SK-N-SH (cell line): ENCODE data around the gene KCNMB3. TPM values are rescaled to one million over a fixed set of nuclear protein-coding genes. Genes with fewer than 3 reads are reported as not detected.

Experiments
- CTCF ChIA-PET: fragments of 300-600, 350-600 bp; formaldehyde crosslinking; extraction: SDS; loops from one replicate; lab custom pipeline; 2021; lab: Yijun Ruan, JAX
- POLR2A ChIA-PET: fragments of 350-600 bp; sonication (Branson Sonifier 250); formaldehyde crosslinking; extraction: SDS; loops from one replicate; lab custom pipeline; 2020; ENCODE audit warnings: antibody characterized with exemption, inconsistent platforms; lab: Yijun Ruan, JAX
- DNase-seq: peaks from one replicate; pipeline ENCODE4 v3.0.0; 2012
- H2AFZ ChIP-seq: fragments of 200-600 bp; sonication (generic); 2 replicates; pipeline ENCODE4 v1.8.1; 2016; ENCODE audit warnings: antibody characterized with exemption, mild to moderate bottlenecking, low read depth
- H3F3A ChIP-seq: fragments of 200-600 bp; sonication (generic); replicated peaks from 2 replicates; pipeline ENCODE3; 2016; ENCODE audit warnings: antibody characterized with exemption, mild to moderate bottlenecking; ENCODE audit not compliant: insufficient read depth
- H3K27ac ChIP-seq, 2 experiments: fragments of 200-500 bp in 1 of 2; fragments of 200-600 bp in 1 of 2; sonication (Bioruptor generic) in 1 of 2; sonication (generic), shearing (Covaris generic) in 1 of 2; 2 replicates each; pipeline versions ENCODE4 v1.5.1 to v1.6.1; 2014 to 2016; ENCODE audit warnings: low read depth in 2 of 2, inconsistent platforms in 1 of 2, low read length in 1 of 2, mild to moderate bottlenecking in 1 of 2, mixed read lengths in 1 of 2
- H3K27me3 ChIP-seq: fragments of 200-600 bp; sonication (generic), shearing (Covaris generic); 2 replicates; pipeline ENCODE4 v1.6.1; 2016; ENCODE audit warnings: mixed run types; ENCODE audit not compliant: insufficient read depth
- H3K36me3 ChIP-seq, 2 experiments: fragments of 200-500 bp in 1 of 2; fragments of 200-600 bp in 1 of 2; sonication (Bioruptor generic) in 1 of 2; sonication (generic) in 1 of 2; replicated peaks in 1 of 2; 2 replicates each; pipeline versions ENCODE3 to v1.5.1; 2014 to 2016; ENCODE audit warnings: low read length in 1 of 2, mild to moderate bottlenecking in 1 of 2; ENCODE audit not compliant: insufficient read depth in 2 of 2, control insufficient read depth in 1 of 2
- H3K4me1 ChIP-seq, 2 experiments: fragments of 200-500 bp in 1 of 2; fragments of 200-600 bp in 1 of 2; sonication (Bioruptor generic) in 1 of 2; sonication (generic), shearing (Covaris generic) in 1 of 2; 2 replicates each; pipeline versions ENCODE4 v1.5.1 to v1.6.1; 2014 to 2016; ENCODE audit warnings: low read depth in 1 of 2, low read length in 1 of 2, mixed run types in 1 of 2; ENCODE audit not compliant: insufficient read depth in 2 of 2, control insufficient read depth in 1 of 2
- H3K4me2 ChIP-seq: fragments of 200-600 bp; sonication (generic), shearing (Covaris generic); 2 replicates; pipeline ENCODE4 v1.6.1; 2017; ENCODE audit warnings: mixed run types
- H3K4me3 ChIP-seq, 2 experiments: fragments of 200-500 bp in 1 of 2; fragments of 200-600 bp in 1 of 2; sonication (Bioruptor generic) in 1 of 2; sonication (generic), shearing (Covaris generic) in 1 of 2; 2 replicates each; pipeline versions ENCODE4 v1.5.1 to v1.8.1; 2014 to 2016; ENCODE audit warnings: low read depth in 2 of 2, inconsistent platforms in 1 of 2, low read length in 1 of 2, mild to moderate bottlenecking in 1 of 2, mixed read lengths in 1 of 2, moderate library complexity in 1 of 2
- H3K79me2 ChIP-seq: fragments of 200-600 bp; sonication (generic); 2 replicates; pipeline ENCODE4 v1.8.1; 2017; ENCODE audit warnings: mild to moderate bottlenecking; ENCODE audit not compliant: insufficient read depth
- H3K9ac ChIP-seq: fragments of 200-600 bp; sonication (generic); 2 replicates; pipeline ENCODE4 v1.6.1; 2017; ENCODE audit warnings: mixed run types
- H3K9me2 ChIP-seq: fragments of 200-600 bp; sonication (generic); 2 replicates; pipeline ENCODE4 v1.6.1; 2017; ENCODE audit warnings: mixed run types
- H3K9me3 ChIP-seq: fragments of 200-600 bp; sonication (generic); 2 replicates; pipeline ENCODE4 v1.6.1; 2017; ENCODE audit warnings: mixed run types, mild to moderate bottlenecking, moderate library complexity
- H4K20me1 ChIP-seq: fragments of 200-600 bp; sonication (generic); 2 replicates; pipeline ENCODE4 v1.6.1; 2017; ENCODE audit warnings: mild to moderate bottlenecking, mixed run types; ENCODE audit not compliant: insufficient read depth
- CHD2 ChIP-seq: fragments of 150-350 bp; IDR thresholded peaks from 2 replicates; pipeline ENCODE4 v1.6.1; 2018; ENCODE audit warnings: low read length; ENCODE audit not compliant: partially characterized antibody
- EZH2phosphoT487 ChIP-seq: fragments of 200-600 bp; sonication (generic); IDR thresholded peaks from 2 replicates; pipeline ENCODE4 v1.6.1; 2017; ENCODE audit warnings: low read depth, mixed run types, mild to moderate bottlenecking, antibody characterized with exemption, moderate library complexity, borderline replicate concordance
- FOXJ3 ChIP-seq: sonication (generic); formaldehyde crosslinking; IDR thresholded peaks from 2 replicates; pipeline ENCODE4 v1.5.1; 2020; ENCODE audit warnings: mild to moderate bottlenecking, missing genetic modification reagents
- FOXM1 ChIP-seq: IDR thresholded peaks from 2 replicates; pipeline ENCODE4 v1.4.0; 2012; ENCODE audit warnings: low read depth, mild to moderate bottlenecking
- GABPA ChIP-seq: IDR thresholded peaks from 2 replicates; pipeline ENCODE4 v1.4.0; 2012; ENCODE audit warnings: low read depth, mild to moderate bottlenecking
- GATA2 ChIP-seq: sonication (generic); formaldehyde crosslinking; IDR thresholded peaks from 2 replicates; pipeline ENCODE4 v1.5.0; 2020; ENCODE audit warnings: mild to moderate bottlenecking, missing genetic modification reagents
- MEF2A ChIP-seq: IDR thresholded peaks from 2 replicates; pipeline ENCODE4 v1.4.0; 2012; ENCODE audit warnings: low read depth, borderline replicate concordance
- MXI1 ChIP-seq: IDR thresholded peaks from 2 replicates; pipeline ENCODE4 v1.6.1; 2012; ENCODE audit warnings: mild to moderate bottlenecking, low read depth, low read length, improper control_type of control experiment
- NRF1 ChIP-seq: IDR thresholded peaks from 2 replicates; pipeline ENCODE4 v1.6.1; 2012; ENCODE audit warnings: low read depth, mild to moderate bottlenecking, low read length
- RXRA ChIP-seq: IDR thresholded peaks from 2 replicates; pipeline ENCODE4 v1.4.0; 2012; ENCODE audit warnings: low read depth, mild to moderate bottlenecking, borderline replicate concordance
- SIN3A ChIP-seq: IDR thresholded peaks from 2 replicates; pipeline ENCODE4 v1.6.1; 2012; ENCODE audit warnings: low read depth, mild to moderate bottlenecking, low read length, moderate library complexity, borderline replicate concordance
- SMC3 ChIP-seq: IDR thresholded peaks from 2 replicates; pipeline ENCODE4 v1.6.1; 2012; ENCODE audit warnings: low read depth, low read length, improper control_type of control experiment
- TAF1 ChIP-seq: IDR thresholded peaks from 2 replicates; pipeline ENCODE4 v1.6.1; 2012; ENCODE audit warnings: low read depth, mild to moderate bottlenecking, low read length, moderate library complexity, borderline replicate concordance
- TEAD4 ChIP-seq: IDR thresholded peaks from 2 replicates; pipeline ENCODE4 v1.4.0; 2012; ENCODE audit warnings: mild to moderate bottlenecking, borderline replicate concordance; ENCODE audit not compliant: insufficient read depth
- WGBS: methylation state at CpG from one replicate; pipeline ENCODE4 v1.1.6; 2017; ENCODE audit warnings: low lambda C conversion rate; 5-methylcytosine and 5-hydroxymethylcytosine counted together
- polyA plus RNA-seq, 3 experiments: library from polyadenylated mRNA; depleted of rRNA; stranded (reverse); fragments of >200 nt; gene quantifications; 2 replicates each; pipeline ENCODE4 v1.2.3, GENCODE V29; 2012
- TF ChIP-seq, protein P1 (sequence below): IDR thresholded peaks from 2 replicates; pipeline ENCODE4; 2012
- TF ChIP-seq, protein P2 (sequence below): fragments of 150-350 bp; IDR thresholded peaks from 2 replicates; pipeline ENCODE4 v1.6.1; 2017; ENCODE audit warnings: antibody characterized with exemption, low read length, low read depth, borderline replicate concordance
- TF ChIP-seq, protein P3 (sequence below): IDR thresholded peaks from 2 replicates; pipeline ENCODE4 v1.4.0; 2012; ENCODE audit warnings: low read depth, borderline replicate concordance
- TF ChIP-seq, protein P4 (sequence below): fragments of 200-600 bp; sonication (generic); IDR thresholded peaks from 2 replicates; pipeline ENCODE4 v1.6.1; 2017; ENCODE audit warnings: antibody characterized with exemption, mild to moderate bottlenecking, moderate library complexity
- TF ChIP-seq, protein P5 (sequence below): IDR thresholded peaks from 2 replicates; pipeline ENCODE4 v1.6.1; 2012; ENCODE audit warnings: mild to moderate bottlenecking, low read depth, low read length, moderate library complexity

The KCNMB3 gene
- polyA plus RNA-seq, 1 of the 3 experiments (the other 2 are of a cell fraction) = 1.1 TPM

DNA sequence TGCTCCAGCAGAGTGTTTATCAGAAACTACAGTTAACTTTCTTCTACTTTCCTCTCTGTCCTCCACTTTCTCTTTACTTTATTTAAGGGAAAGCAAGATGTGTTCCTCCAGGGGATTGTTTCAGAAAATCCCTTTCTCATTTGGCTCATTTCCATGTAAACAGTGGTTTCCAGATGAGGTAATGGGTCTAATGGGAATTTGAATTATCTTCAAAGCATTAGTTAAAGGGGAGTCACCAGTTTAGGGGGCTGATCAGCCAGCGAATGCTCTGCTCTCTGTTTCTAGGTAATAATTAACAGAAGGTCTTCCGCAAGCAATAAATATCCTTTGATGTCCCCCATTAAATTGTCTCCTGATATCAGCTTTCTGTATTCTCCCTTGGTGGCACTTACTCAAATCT, 41.5 kb upstream of the KCNMB3 start:
- Histone ChIP-seq H3K27ac (no peak overlapping the region), H3K79me2 (no peaks in the 10 kb centered on the region), H3K4me2 (no peak overlapping the region), H3K9ac (no peak overlapping the region), H3K4me1 (no peaks in the 10 kb centered on the region), H4K20me1 (no peaks in the 10 kb centered on the region), H3K9me3 (no peaks in the 10 kb centered on the region), H3K36me3 (no peaks in the 10 kb centered on the region)
- no peak for TF ChIP-seq EZH2phosphoT487
- no peak for TF ChIP-seq GABPA
- TF ChIP-seq FOXM1 = no peak
- TF ChIP-seq GATA2 (CRISPR knock-in tag) = no peak
- no peak for TF ChIP-seq CHD2
- no peak for TF ChIP-seq TEAD4
- TF ChIP-seq, protein P1, sequence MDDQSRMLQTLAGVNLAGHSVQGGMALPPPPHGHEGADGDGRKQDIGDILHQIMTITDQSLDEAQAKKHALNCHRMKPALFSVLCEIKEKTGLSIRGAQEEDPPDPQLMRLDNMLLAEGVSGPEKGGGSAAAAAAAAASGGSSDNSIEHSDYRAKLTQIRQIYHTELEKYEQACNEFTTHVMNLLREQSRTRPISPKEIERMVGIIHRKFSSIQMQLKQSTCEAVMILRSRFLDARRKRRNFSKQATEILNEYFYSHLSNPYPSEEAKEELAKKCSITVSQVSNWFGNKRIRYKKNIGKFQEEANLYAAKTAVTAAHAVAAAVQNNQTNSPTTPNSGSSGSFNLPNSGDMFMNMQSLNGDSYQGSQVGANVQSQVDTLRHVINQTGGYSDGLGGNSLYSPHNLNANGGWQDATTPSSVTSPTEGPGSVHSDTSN = no peak
- TF ChIP-seq MEF2A = no peak
- no peak for TF ChIP-seq MXI1
- TF ChIP-seq, protein P2, sequence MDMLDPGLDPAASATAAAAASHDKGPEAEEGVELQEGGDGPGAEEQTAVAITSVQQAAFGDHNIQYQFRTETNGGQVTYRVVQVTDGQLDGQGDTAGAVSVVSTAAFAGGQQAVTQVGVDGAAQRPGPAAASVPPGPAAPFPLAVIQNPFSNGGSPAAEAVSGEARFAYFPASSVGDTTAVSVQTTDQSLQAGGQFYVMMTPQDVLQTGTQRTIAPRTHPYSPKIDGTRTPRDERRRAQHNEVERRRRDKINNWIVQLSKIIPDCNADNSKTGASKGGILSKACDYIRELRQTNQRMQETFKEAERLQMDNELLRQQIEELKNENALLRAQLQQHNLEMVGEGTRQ = no peak
- no peak for TF ChIP-seq TAF1
- TF ChIP-seq RXRA = no peak
- TF ChIP-seq, protein P3, sequence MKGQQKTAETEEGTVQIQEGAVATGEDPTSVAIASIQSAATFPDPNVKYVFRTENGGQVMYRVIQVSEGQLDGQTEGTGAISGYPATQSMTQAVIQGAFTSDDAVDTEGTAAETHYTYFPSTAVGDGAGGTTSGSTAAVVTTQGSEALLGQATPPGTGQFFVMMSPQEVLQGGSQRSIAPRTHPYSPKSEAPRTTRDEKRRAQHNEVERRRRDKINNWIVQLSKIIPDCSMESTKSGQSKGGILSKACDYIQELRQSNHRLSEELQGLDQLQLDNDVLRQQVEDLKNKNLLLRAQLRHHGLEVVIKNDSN = no peak
- TF ChIP-seq, protein P4, sequence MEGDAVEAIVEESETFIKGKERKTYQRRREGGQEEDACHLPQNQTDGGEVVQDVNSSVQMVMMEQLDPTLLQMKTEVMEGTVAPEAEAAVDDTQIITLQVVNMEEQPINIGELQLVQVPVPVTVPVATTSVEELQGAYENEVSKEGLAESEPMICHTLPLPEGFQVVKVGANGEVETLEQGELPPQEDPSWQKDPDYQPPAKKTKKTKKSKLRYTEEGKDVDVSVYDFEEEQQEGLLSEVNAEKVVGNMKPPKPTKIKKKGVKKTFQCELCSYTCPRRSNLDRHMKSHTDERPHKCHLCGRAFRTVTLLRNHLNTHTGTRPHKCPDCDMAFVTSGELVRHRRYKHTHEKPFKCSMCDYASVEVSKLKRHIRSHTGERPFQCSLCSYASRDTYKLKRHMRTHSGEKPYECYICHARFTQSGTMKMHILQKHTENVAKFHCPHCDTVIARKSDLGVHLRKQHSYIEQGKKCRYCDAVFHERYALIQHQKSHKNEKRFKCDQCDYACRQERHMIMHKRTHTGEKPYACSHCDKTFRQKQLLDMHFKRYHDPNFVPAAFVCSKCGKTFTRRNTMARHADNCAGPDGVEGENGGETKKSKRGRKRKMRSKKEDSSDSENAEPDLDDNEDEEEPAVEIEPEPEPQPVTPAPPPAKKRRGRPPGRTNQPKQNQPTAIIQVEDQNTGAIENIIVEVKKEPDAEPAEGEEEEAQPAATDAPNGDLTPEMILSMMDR = no peak
- TF ChIP-seq FOXJ3 (CRISPR knock-in tag) = no peak
- no peak for TF ChIP-seq SMC3
- no peak for TF ChIP-seq NRF1
- TF ChIP-seq, protein P5, sequence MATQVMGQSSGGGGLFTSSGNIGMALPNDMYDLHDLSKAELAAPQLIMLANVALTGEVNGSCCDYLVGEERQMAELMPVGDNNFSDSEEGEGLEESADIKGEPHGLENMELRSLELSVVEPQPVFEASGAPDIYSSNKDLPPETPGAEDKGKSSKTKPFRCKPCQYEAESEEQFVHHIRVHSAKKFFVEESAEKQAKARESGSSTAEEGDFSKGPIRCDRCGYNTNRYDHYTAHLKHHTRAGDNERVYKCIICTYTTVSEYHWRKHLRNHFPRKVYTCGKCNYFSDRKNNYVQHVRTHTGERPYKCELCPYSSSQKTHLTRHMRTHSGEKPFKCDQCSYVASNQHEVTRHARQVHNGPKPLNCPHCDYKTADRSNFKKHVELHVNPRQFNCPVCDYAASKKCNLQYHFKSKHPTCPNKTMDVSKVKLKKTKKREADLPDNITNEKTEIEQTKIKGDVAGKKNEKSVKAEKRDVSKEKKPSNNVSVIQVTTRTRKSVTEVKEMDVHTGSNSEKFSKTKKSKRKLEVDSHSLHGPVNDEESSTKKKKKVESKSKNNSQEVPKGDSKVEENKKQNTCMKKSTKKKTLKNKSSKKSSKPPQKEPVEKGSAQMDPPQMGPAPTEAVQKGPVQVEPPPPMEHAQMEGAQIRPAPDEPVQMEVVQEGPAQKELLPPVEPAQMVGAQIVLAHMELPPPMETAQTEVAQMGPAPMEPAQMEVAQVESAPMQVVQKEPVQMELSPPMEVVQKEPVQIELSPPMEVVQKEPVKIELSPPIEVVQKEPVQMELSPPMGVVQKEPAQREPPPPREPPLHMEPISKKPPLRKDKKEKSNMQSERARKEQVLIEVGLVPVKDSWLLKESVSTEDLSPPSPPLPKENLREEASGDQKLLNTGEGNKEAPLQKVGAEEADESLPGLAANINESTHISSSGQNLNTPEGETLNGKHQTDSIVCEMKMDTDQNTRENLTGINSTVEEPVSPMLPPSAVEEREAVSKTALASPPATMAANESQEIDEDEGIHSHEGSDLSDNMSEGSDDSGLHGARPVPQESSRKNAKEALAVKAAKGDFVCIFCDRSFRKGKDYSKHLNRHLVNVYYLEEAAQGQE = no peak
- TF ChIP-seq SIN3A = no peak
- TF ChIP-seq, all 33 proteins: peak for 0
- CTCF ChIA-PET = interaction anchor here (1.0 to 2.6 kb wide), 3 partner anchors 14 to 145 kb away, joined by 3 to 10 read pairs (median 4); partner anchors contain the start of gene PIK3CA
- no peaks in the 10 kb centered on the region for H3K9me2 ChIP-seq
- H3F3A ChIP-seq = no peaks in the 10 kb centered on the region
- no peak overlapping the region for H2AFZ ChIP-seq
- POLR2A ChIA-PET = no interaction called here
- no peak overlapping the region for H3K4me3 ChIP-seq
- H3K27me3 ChIP-seq = no peaks in the 10 kb centered on the region
- DNase-seq = no peak
- WGBS = 100% methylated on average over 2 of the region's 2 CpGs
